ENCODE results near the gene SPINK6. TPM values are rescaled to one million over a fixed set of nuclear protein-coding genes. Genes with fewer than 3 reads are reported as not detected.

The SPINK6 gene
- total and polyA plus RNA-seq, 9 of the 15 experiments (the other 6 are each of a cell fraction or from before 2014, with no cell fraction given): not detected

GRCh38 chr5:148255456-148255855 lies 52.6 kb downstream of the SPINK6 start:
- Histone ChIP-seq H4K20me1 (replicated peaks; ENCODE audit: control insufficient read depth, insufficient read depth, low read length) (no peaks in the 10 kb centered on the region), H2AFZ (ENCODE audit: low read depth, low read length) (no peak overlapping the region), H3K27ac (ENCODE audit: extremely low read depth, low read depth, low read length) (no peak overlapping the region), H3K9me1 (ENCODE audit: control insufficient read depth, insufficient read depth, low read length) (no peaks in the 10 kb centered on the region), H3K4me3 (no peak overlapping the region), H3K36me3 (ENCODE audit: control insufficient read depth, insufficient read depth, low read length) (no peaks in the 10 kb centered on the region), H3K9me3 (replicated peaks; ENCODE audit: control insufficient read depth, insufficient read depth, low read depth, low read length) (no peaks in the 10 kb centered on the region), H3K4me2 (ENCODE audit: insufficient read depth, low read length) (no peak overlapping the region), H3K27me3 (ENCODE audit: control insufficient read depth in 2 of 2, insufficient read depth in 2 of 2, low read length in 2 of 2) (no peaks in the 10 kb centered on the region), H3K79me2 (ENCODE audit: control insufficient read depth, insufficient read depth, low read length) (no peaks in the 10 kb centered on the region), H3K9ac (ENCODE audit: insufficient read depth in 1 of 2, low read depth in 2 of 2, low read length in 2 of 2) (no peak overlapping the region), H3K4me1 (replicated peaks in 1 of 2; ENCODE audit: control insufficient read depth in 2 of 2, insufficient read depth in 2 of 2, low read length in 2 of 2) (no peaks in the 10 kb centered on the region)
- no peak for TF ChIP-seq MCM5 (IDR thresholded peaks at IDR 0.05; ENCODE audit: low read depth)
- no peak for TF ChIP-seq CREB1 (IDR thresholded peaks at IDR 0.05)
- no peak for TF ChIP-seq CREB1 (CRISPR knock-in tag; IDR thresholded peaks at IDR 0.05)
- TF ChIP-seq ZBTB1 (CRISPR knock-in tag; IDR thresholded peaks at IDR 0.05; ENCODE audit: borderline replicate concordance, low read depth): no peak
- TF ChIP-seq MEF2D (tag; conservative IDR thresholded peaks at IDR 0.05; ENCODE audit: low read depth): no peak
- TF ChIP-seq ATF6 (CRISPR knock-in tag; IDR thresholded peaks at IDR 0.05): no peak
- TF ChIP-seq MXI1 (IDR thresholded peaks at IDR 0.05; ENCODE audit: low read depth, low read length): no peak
- no peak for TF ChIP-seq SIN3A (IDR thresholded peaks at IDR 0.05; ENCODE audit: borderline replicate concordance in 2 of 2, control insufficient read depth in 1 of 2, low read depth in 2 of 2, low read length in 2 of 2)
- TF ChIP-seq ARID1B (IDR thresholded peaks at IDR 0.05): no peak
- TF ChIP-seq ZNF280B (CRISPR knock-in tag; IDR thresholded peaks at IDR 0.05): no peak
- no peak for TF ChIP-seq ZFP36 (IDR thresholded peaks at IDR 0.05; ENCODE audit: low read depth, low read length, partially characterized antibody)
- no peak for TF ChIP-seq CGGBP1 (CRISPR knock-in tag; IDR thresholded peaks at IDR 0.05)
- no peak for TF ChIP-seq CAMTA2 (CRISPR knock-in tag; conservative IDR thresholded peaks at IDR 0.05)
- TF ChIP-seq ZBTB8A (IDR thresholded peaks at IDR 0.05; ENCODE audit: partially characterized antibody): no peak
- TF ChIP-seq ZFP1 (CRISPR knock-in tag; IDR thresholded peaks at IDR 0.05): no peak
- no peak for TF ChIP-seq SAP30 (IDR thresholded peaks at IDR 0.05; ENCODE audit: borderline replicate concordance, insufficient read depth, low read depth, low read length, poor library complexity, severe bottlenecking)
- no peak for TF ChIP-seq DACH1 (IDR thresholded peaks at IDR 0.05; ENCODE audit: partially characterized antibody)
- TF ChIP-seq MAX (CRISPR knock-in tag; IDR thresholded peaks at IDR 0.05): no peak
- in situ Hi-C loops (cut with MboI): no loop called here
- ChIA-PET CTCF (ENCODE audit: low intra/inter-chr PET ratio) (no interaction called here), POLR2A (no interaction called here)
- ATAC-seq (no peak), DNase-seq (ENCODE audit: extremely low read depth in 1 of 4, low spot score in 3 of 4) (no peak), FAIRE-seq (no peak)
- intact Hi-C loops (cut with micrococcal nuclease): no loop called here
- BruUV-seq (replicated peaks): no TSS peak

Measured in K562 (cell line).